ENCODE data around the gene IL27RA.
"Not testable (repeated sequence)": the region's sequence is repeated elsewhere in the genome, so short reads cannot be mapped to it uniquely, and the experiment has no call there.

IL27RA gene

DNA sequence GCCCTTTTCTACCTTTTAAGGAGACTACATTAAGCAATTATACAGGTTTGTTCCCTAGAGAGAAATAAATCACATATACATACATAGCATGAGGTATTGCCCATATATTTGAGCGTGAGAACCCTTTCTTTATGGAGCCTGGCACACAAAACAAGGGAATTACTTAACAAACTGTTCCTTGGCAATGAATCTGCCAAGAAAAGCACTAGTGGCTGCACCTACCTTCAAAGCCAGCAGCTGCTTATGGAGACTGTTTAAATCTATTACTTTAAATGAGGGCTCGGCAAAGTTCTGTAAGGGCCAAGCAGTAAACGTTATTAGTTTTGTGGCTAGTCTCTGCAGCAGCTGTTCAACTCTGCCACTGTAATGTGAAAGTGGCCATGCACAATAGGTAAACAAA is 32.5 kb upstream of the IL27RA start:
- DNase-seq (ENCODE audit: low read depth in 2 of 2), result no peak

- DNase-seq (ENCODE audit: low read depth in 2 of 2), result no peak
Measured at GRCh38 chr19:14000691-14001375, 30.7 kb upstream of the IL27RA start.

DNA sequence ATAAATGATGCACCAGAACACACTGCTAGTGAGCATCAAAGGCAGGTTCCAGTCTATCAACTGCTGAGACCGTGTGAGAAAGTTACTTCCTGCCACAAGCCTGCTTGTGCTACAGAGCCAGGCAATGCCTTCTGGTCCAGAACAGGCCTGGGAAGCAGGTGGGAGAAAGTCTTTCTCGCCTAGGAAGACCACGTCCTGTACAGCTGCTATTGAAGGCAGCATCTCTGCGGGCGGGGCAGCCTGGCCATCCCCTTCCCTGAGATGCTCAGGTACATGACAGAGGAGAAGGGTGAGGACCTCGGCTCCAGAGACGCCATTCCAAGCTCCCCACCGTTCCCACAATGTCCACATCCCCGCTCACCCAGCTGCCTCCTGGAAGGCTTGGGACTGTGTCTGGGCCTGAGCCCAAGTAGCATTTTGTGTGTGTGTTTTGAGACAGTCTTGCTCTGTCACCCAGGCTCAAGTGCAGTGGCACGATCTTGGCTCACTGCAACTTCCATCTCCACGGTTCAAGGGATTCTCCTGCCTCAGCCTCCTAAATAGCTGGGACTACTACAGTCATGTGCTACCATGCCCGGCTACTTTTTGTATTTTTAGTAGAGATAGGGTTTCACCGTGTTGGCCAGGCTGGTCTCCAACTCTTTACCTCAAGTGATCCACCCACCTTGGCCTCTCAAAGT is 28.9 kb upstream of the IL27RA start:
- no peak for DNase-seq (ENCODE audit: low read depth in 2 of 2)

- no peak for DNase-seq (ENCODE audit: low read depth in 2 of 2)
Measured at GRCh38 chr19:14003251-14004055, 28.1 kb upstream of the IL27RA start.

- DNase-seq (ENCODE audit: low read depth in 2 of 2), result no peak
Measured at GRCh38 chr19:14004619-14005348, 26.8 kb upstream of the IL27RA start.

GRCh38 chr19:14005349-14006084 is 26.0 kb upstream of the IL27RA start:
- DNase-seq (ENCODE audit: low read depth in 2 of 2), result peak; percentile 77 to 81

GRCh38 chr19:14006085-14006765 is 25.3 kb upstream of the IL27RA start, which contains the start of gene RFX1:
Gene RFX1 (minus strand): TSS chr19:14006320. CDS start chr19:13993843, 12,477 bp downstream.
- DNase-seq (ENCODE audit: low read depth in 2 of 2), result peak; percentile 99 to 100

DNA sequence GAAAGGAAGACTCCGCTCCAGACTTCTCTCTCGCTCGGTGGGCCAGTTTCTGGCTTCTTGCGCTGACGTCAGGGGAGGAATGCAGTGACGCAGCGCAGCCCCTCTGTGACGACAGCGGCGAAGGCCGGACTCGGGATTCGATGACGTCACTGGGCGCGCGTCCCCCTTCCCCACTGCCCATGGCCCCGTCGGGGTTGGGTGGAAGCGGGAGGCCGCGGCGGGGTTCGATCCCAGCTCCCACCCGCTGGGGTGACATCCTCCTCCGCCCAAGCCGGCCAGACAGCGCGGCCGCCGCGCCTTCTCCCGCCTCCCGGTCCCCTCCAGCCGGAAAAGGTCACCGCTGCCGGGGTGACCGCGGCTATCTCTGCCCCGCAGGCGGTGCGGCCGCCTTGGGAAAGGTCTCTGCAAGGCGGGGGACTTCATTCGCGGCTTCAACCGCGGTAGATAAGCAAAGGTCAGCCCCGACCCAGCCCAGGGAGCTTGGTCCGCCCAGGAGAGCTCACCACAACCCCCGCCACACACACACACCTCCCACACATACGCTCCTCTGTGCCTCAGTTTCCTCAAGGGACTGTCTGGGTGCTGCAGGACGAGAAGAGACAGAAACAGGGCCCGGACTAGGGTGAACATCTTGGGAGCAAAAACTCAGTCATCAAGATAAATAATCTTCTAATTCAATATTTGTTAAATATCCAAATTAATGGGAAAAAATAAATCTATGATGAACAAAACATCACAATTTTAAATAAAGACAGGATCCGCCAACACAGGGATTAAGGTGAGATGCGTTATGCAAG is 24.6 kb upstream of the IL27RA start:
- no peak for DNase-seq (ENCODE audit: low read depth in 2 of 2)

DNA sequence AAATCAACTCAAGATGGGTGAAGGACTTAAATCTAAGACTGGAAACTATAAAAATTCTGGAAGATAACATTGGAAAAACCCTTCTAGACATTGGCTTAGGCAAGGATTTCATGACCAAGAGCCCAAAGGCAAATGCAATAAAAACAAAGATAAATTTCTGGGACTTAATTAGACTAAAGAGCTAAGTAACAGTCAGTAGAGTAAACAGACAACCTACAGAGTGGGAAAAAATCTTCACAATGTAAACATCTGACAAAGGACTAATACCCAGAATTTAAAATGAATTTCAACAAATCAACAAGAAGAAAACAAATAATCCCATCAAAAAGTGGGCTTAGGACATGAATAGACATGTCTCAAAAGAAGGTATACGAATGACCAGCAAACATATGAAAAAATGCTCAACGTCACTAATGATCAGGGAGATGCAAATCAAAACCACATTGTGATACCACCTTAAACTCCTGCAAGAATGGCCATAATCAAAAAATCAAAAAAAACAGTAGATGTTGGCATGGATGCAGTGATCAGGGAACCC is 19.1 kb upstream of the IL27RA start:
- DNase-seq (ENCODE audit: low read depth in 2 of 2), result no peak

- no peak for DNase-seq (ENCODE audit: low read depth in 2 of 2)
Measured at GRCh38 chr19:14015524-14016035, 16.0 kb upstream of the IL27RA start.

- no peak for DNase-seq (ENCODE audit: low read depth in 2 of 2)
Measured at GRCh38 chr19:14019100-14019499, 12.5 kb upstream of the IL27RA start.

DNA sequence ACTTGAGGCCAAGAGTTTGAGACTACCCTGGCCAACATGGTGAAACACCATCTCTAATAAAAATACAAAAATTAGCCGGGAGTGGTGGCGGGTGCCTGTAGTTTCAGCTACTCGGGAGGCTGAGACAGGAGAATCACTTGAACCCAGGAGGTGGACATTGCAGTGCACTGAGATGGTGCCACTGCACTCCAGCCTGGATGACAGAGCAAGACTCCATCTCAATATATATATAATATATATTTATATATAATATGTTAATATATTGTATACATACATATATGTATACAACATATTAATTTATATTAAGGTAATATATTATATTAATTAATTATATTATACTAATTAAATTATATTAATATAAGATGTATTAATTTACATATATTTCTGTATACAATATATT is 11.8 kb upstream of the IL27RA start:
- DNase-seq (ENCODE audit: low read depth in 2 of 2), result not testable (repeated sequence)

DNA sequence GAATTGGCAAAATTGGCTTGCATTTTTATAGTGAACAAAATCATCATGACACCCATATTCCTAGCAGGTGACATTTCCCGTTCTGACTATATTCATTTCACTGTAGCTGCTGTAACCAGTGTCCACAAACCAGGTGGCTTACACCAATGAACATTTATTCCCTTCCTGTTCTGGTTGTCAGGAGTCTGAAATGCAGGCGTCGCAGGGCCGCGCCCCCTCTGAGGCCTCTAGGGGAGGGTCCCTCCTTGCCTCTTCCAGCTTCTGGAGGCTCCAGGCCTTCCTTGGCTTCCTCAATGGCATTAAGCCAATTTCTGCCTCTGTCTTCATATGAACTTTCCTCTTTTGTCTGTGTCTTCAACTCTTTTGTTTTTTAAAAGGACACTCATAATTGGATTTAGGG is 10.1 kb upstream of the IL27RA start:
- DNase-seq (ENCODE audit: low read depth in 2 of 2), result no peak

- no peak for DNase-seq (ENCODE audit: low read depth in 2 of 2)
Measured at GRCh38 chr19:14022469-14022868, 9.1 kb upstream of the IL27RA start.

GRCh38 chr19:14023404-14024235 is 7.9 kb upstream of the IL27RA start:
- no peak for DNase-seq (ENCODE audit: low read depth in 2 of 2)

- DNase-seq (ENCODE audit: low read depth in 2 of 2), result not testable (repeated sequence)
Measured at GRCh38 chr19:14026652-14027192, 4.8 kb upstream of the IL27RA start.

GRCh38 chr19:14027856-14028450 is 3.6 kb upstream of the IL27RA start, which contains the start of gene RLN3:
Gene RLN3 (plus strand): TSS chr19:14028148. CDS start chr19:14028205, 57 bp downstream.
- DNase-seq (ENCODE audit: low read depth in 2 of 2), result no peak

DNA sequence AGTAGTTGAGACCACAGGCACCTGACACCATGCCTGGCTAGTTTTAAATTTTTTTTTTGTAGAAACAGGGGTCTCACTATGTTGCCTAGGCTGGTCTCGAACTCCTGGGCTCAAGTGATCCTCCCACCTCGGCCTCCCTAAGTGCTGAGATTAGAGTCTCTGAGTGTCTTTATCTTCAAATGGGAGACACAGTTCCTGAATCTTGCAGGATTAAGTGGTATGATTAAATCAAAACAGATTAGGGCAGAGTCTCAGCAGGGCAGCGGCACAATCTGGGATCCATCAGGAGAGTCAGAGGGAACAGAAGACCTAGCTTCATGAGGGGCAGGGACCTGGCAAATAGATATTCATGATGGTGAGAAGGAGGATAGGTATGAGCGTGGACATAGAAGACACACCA is 2.7 kb upstream of the IL27RA start:
- DNase-seq (ENCODE audit: low read depth in 2 of 2), result no peak
